ENCODE measurements around the gene IGIP.

- no peak for TF ChIP-seq CTCF (IDR thresholded peaks at IDR 0.05; ENCODE audit: insufficient read depth, low read length)
- TF ChIP-seq POLR2AphosphoS5 (IDR thresholded peaks at IDR 0.05; ENCODE audit: low read depth): no peak
These were observed 48.9 kb upstream of the IGIP start for GRCh38 chr5:140076788-140077187.
